Vagina (tissue), 2 donors: Measurements from ENCODE around the gene TMEM63B. TPM values are rescaled to one million over a fixed set of nuclear protein-coding genes. Genes with fewer than 3 reads are reported as not detected.

Experiments used
- DNase-seq, 2 donors: peaks; one replicate each; pipeline ENCODE4 v3.0.0-alpha.2; 2017; ENCODE audit errors: extremely low spot score in 2 of 2
- H3K27ac ChIP-seq: fragments of 200-600 bp; sonication (generic); one replicate; pipeline ENCODE4 v1.5.1; 2019
- H3K27me3 ChIP-seq: fragments of 200-600 bp; sonication (generic); one replicate; pipeline ENCODE4 v1.5.1; 2019
- H3K36me3 ChIP-seq, 2 donors: fragments of 200-600 bp; sonication (generic); one replicate each; pipeline ENCODE4 v1.5.1; 2017 to 2019
- H3K4me1 ChIP-seq: fragments of 200-600 bp; sonication (generic); one replicate; pipeline ENCODE4 v1.5.1; 2019
- H3K4me3 ChIP-seq, 2 donors: fragments of 200-600 bp; sonication (generic); 1 replicate in 1 of 2; 2 replicates in 1 of 2; pipeline ENCODE4 v1.5.1; 2016 to 2019
- H3K9me3 ChIP-seq: fragments of 200-600 bp; sonication (generic); one replicate; pipeline ENCODE4 v1.5.1; 2019
- POLR2A ChIP-seq, 2 donors: fragments of 450-650 bp; IDR thresholded peaks; one replicate each; pipeline ENCODE4 v1.6.1; 2017; ENCODE audit warnings: antibody characterized with exemption in 2 of 2, mild to moderate bottlenecking in 2 of 2, moderate library complexity in 2 of 2
- POLR2AphosphoS5 ChIP-seq, 2 donors: sonication (generic); formaldehyde crosslinking; IDR thresholded peaks; one replicate each; pipeline ENCODE4 v1.9.0; 2017; ENCODE audit warnings: antibody characterized with exemption in 2 of 2, mild to moderate bottlenecking in 2 of 2, low read depth in 1 of 2; ENCODE audit not compliant: insufficient read depth in 1 of 2
- intact Hi-C: fragments of 100-400 bp; cut with DNase I; formaldehyde crosslinking; loops from one replicate; pipeline ENCODE4 v1.15.1; 2023
- total RNA-seq: library from RNA; depleted of rRNA; stranded (reverse); fragments of >200 nt; gene quantifications from one replicate; pipeline ENCODE4 v1.2.3, GENCODE V29; 2016
- TF ChIP-seq, protein P1 (sequence below), 3 experiments: fragments of 450-650 bp in 2 of 3; fragments of 200-600 bp in 1 of 3; sonication (generic) in 1 of 3; IDR thresholded peaks; one replicate each; pipeline ENCODE4 v1.5.1; 2017 to 2019; ENCODE audit warnings: antibody characterized with exemption in 3 of 3, mild to moderate bottlenecking in 2 of 3, moderate library complexity in 2 of 3

Gene TMEM63B
- total RNA-seq, 1 donor from 2014 or later, result 32.4 TPM

DNA sequence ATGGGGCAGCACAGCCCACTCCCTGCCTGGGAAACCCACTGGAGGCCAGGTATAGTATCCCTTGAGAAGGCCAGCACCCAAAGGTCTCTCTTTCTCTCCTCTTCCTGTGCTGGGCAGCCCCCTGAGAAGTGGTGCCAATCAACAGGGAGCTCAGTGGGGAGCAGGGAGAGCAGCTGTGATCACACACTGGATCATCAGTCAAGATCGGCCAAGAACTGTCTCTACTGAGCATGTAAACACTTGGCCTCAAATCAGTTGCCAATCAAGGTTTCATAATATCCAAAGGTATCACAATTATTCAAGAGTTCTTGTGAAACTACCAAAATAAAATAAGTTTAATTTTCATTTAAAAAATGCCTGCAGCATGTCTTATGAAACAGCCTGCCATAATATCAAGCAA is 18.9 kb upstream of the TMEM63B start:
- DNase-seq, result no peak
- TF ChIP-seq POLR2AphosphoS5 (IDR thresholded peaks at IDR 0.05; ENCODE audit: insufficient read depth in 1 of 2, low read depth in 1 of 2), result no peak
- TF ChIP-seq, protein P1, sequence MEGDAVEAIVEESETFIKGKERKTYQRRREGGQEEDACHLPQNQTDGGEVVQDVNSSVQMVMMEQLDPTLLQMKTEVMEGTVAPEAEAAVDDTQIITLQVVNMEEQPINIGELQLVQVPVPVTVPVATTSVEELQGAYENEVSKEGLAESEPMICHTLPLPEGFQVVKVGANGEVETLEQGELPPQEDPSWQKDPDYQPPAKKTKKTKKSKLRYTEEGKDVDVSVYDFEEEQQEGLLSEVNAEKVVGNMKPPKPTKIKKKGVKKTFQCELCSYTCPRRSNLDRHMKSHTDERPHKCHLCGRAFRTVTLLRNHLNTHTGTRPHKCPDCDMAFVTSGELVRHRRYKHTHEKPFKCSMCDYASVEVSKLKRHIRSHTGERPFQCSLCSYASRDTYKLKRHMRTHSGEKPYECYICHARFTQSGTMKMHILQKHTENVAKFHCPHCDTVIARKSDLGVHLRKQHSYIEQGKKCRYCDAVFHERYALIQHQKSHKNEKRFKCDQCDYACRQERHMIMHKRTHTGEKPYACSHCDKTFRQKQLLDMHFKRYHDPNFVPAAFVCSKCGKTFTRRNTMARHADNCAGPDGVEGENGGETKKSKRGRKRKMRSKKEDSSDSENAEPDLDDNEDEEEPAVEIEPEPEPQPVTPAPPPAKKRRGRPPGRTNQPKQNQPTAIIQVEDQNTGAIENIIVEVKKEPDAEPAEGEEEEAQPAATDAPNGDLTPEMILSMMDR (IDR thresholded peaks at IDR 0.05), result no peak
- no peak for TF ChIP-seq POLR2A (IDR thresholded peaks at IDR 0.05)
- Histone ChIP-seq H3K9me3 (no peaks in the 10 kb centered on the region), H3K4me3 (no peak overlapping the region), H3K27ac (no peak overlapping the region), H3K27me3 (no peaks in the 10 kb centered on the region), H3K36me3 (peaks cover 0 to 31% of the 10 kb centered on the region in 2 donors), H3K4me1 (peaks cover 42% of the 10 kb centered on the region)
- intact Hi-C loops, result loop anchor here (5.0 kb wide), 1 partner anchor 1774 kb away; no protein-coding TSS in a partner anchor

DNA sequence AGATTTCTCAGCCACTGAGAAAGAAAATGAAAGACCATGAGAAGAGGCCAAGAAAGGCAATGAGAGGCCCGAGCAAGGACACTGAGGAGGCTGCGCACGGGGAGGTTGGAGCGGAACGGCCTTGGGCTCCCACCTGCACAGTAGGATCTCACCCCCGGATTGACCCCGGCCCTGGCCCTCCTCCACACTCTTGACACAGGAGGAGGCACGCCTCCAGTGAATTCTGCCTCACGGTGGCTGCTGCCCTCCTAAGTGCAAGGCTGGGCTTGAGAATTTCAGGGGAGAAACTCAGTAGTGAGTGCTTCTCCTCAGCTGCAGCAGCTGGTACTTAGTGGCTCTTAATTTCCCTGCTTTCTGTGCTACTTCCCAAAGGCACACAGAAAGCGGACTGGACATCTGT is 18.1 kb upstream of the TMEM63B start:
- H3K36me3 ChIP-seq, result peaks cover 0 to 34% of the 10 kb centered on the region in 2 donors
- no peak for DNase-seq
- H3K4me1 ChIP-seq, result peaks cover 42% of the 10 kb centered on the region
- no peaks in the 10 kb centered on the region for H3K9me3 ChIP-seq
- intact Hi-C loops, result loop anchor here (5.0 kb wide), 1 partner anchor 1773 kb away; no protein-coding TSS in a partner anchor
- H3K27ac ChIP-seq, result peak overlapping the region; percentile 75
- no peak for TF ChIP-seq POLR2A (IDR thresholded peaks at IDR 0.05)
- TF ChIP-seq, protein P1 (IDR thresholded peaks at IDR 0.05), result no peak
- TF ChIP-seq POLR2AphosphoS5 (IDR thresholded peaks at IDR 0.05; ENCODE audit: insufficient read depth in 1 of 2, low read depth in 1 of 2), result no peak
- H3K4me3 ChIP-seq, result no peak overlapping the region
- H3K27me3 ChIP-seq, result no peaks in the 10 kb centered on the region

DNA sequence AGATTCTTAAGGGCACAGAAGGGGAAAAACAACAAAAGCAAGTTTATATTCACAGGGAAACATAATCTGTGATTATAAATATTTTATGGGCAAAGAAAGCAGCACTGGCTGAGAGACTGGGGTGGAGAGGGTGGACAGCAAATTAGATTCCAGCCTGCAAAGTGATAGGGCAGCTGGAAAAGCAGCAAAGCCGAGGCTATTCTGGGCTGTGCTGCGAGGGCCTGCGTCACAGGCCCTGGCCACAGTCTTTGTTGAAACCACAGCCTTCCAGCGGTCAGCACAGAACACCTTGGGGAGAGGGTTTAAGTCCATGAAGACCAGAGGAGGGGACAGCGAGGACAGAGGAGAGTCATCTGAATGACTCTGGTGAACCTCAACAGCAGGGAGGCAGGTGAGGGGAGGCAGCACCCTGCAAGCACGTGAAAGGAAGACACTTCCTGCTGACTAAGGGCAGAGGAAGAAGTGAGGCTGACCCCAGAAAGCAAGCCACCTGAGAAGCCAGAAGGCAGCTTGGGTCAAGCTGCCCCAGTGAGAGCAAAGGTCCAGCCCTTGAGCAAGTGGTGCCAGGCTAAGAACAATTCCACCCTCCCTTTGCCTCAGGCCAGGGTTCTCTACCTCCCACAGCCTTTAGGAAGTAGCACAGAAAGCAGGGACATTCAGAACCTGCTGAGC is 17.2 kb upstream of the TMEM63B start:
- Histone ChIP-seq H3K27me3 (no peaks in the 10 kb centered on the region), H3K27ac (peak overlapping the region; percentile 75), H3K4me1 (peaks cover 36% of the 10 kb centered on the region), H3K9me3 (no peaks in the 10 kb centered on the region), H3K36me3 (peaks cover 0 to 39% of the 10 kb centered on the region in 2 donors), H3K4me3 (no peak overlapping the region)
- no peak for DNase-seq
- no peak for TF ChIP-seq POLR2AphosphoS5 (IDR thresholded peaks at IDR 0.05; ENCODE audit: insufficient read depth in 1 of 2, low read depth in 1 of 2)
- TF ChIP-seq, protein P1 (IDR thresholded peaks at IDR 0.05), result no peak
- TF ChIP-seq POLR2A (IDR thresholded peaks at IDR 0.05), result no peak
- intact Hi-C loops, result no loop called here

DNA sequence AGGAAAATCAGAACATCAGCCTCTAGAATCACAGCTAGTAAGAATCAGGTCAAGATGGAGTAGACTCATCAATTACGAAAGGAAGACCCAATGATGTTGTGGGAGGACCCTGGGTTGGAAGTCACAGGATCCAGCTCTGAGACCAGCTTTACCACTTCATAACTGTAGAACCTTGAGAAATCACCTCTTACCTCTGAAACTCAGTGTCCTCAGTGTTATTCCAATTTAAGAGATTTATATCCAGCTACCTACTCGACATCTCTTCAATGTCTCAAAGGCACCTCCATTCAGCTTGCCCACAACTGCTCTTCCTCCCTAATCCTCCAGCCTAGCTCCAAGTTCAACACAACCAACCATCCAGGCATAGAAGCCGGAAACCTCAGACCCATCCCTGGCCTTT is 16.4 kb upstream of the TMEM63B start:
- Histone ChIP-seq H3K36me3 (peaks cover 0 to 39% of the 10 kb centered on the region in 2 donors), H3K27ac (peak overlapping the region; percentile 75), H3K27me3 (no peaks in the 10 kb centered on the region), H3K4me1 (peaks cover 33% of the 10 kb centered on the region), H3K9me3 (no peaks in the 10 kb centered on the region), H3K4me3 (no peak overlapping the region)
- TF ChIP-seq, protein P1 (IDR thresholded peaks at IDR 0.05), result no peak
- TF ChIP-seq POLR2A (IDR thresholded peaks at IDR 0.05), result no peak
- no peak for TF ChIP-seq POLR2AphosphoS5 (IDR thresholded peaks at IDR 0.05; ENCODE audit: insufficient read depth in 1 of 2, low read depth in 1 of 2)
- intact Hi-C loops, result no loop called here
- no peak for DNase-seq
